Activated CD8-positive, alpha-beta memory T cell treated with anti-CD3 and anti-CD28 coated beads, Interleukin-2, amount 50 U/mL, for 24 hours (primary cell): ENCODE measurements around the gene CACNA1F.

Source experiments
- DNase-seq: peaks from one replicate; pipeline ENCODE4 v3.0.0-alpha.2; 2020; ENCODE audit errors: extremely low read depth

CACNA1F gene

GRCh38 chrX:49155243-49155899, 77.8 kb downstream of the CACNA1F start:
- no peak for DNase-seq
